ENCODE measurements around the gene ADAMTS13.
"Not testable (repeated sequence)": the region's sequence is repeated elsewhere in the genome, so short reads cannot be mapped to it uniquely, and the experiment has no call there.

Gene ADAMTS13

GRCh38 chr9:133421615-133422542, at the start of gene ADAMTS13:
ADAMTS13 (plus strand) TSS chr9:133422367; CDS start chr9:133422444, 77 bp downstream.
- in situ Hi-C loops (cut with MboI; ENCODE audit: low sequenced_read_pairs) = no loop called here

GRCh38 chr9:133374612-133375115, 47.5 kb upstream of the ADAMTS13 start:
- in situ Hi-C loops (cut with MboI; ENCODE audit: low sequenced_read_pairs) = no loop called here

- in situ Hi-C loops (cut with MboI; ENCODE audit: low sequenced_read_pairs) = no loop called here
Observed at GRCh38 chr9:133375116-133375723, 46.9 kb upstream of the ADAMTS13 start.

GRCh38 chr9:133375724-133376654, 46.2 kb upstream of the ADAMTS13 start, which contains the start of the genes STKLD1 and SURF4:
STKLD1 (plus strand) TSS chr9:133376366; CDS start chr9:133376474, 108 bp downstream.
SURF4 (minus strand) TSS chr9:133376060; CDS start chr9:133375969, 91 bp downstream.
- in situ Hi-C loops (cut with MboI; ENCODE audit: low sequenced_read_pairs) = no loop called here

GRCh38 chr9:133377280-133377679, 44.9 kb upstream of the ADAMTS13 start:
- in situ Hi-C loops (cut with MboI; ENCODE audit: low sequenced_read_pairs) = not testable (repeated sequence)

GRCh38 chr9:133377721-133378216, 44.4 kb upstream of the ADAMTS13 start:
- in situ Hi-C loops (cut with MboI; ENCODE audit: low sequenced_read_pairs) = no loop called here

GRCh38 chr9:133378408-133378962, 43.7 kb upstream of the ADAMTS13 start:
- in situ Hi-C loops (cut with MboI; ENCODE audit: low sequenced_read_pairs) = no loop called here

GRCh38 chr9:133379153-133380086, 42.7 kb upstream of the ADAMTS13 start:
- in situ Hi-C loops (cut with MboI; ENCODE audit: low sequenced_read_pairs) = no loop called here

- in situ Hi-C loops (cut with MboI; ENCODE audit: low sequenced_read_pairs) = no loop called here
Observed at GRCh38 chr9:133380734-133381133, 41.4 kb upstream of the ADAMTS13 start.

GRCh38 chr9:133382507-133383141, 39.5 kb upstream of the ADAMTS13 start:
- in situ Hi-C loops (cut with MboI; ENCODE audit: low sequenced_read_pairs) = no loop called here

- in situ Hi-C loops (cut with MboI; ENCODE audit: low sequenced_read_pairs) = no loop called here
Observed at GRCh38 chr9:133383438-133383837, 38.7 kb upstream of the ADAMTS13 start.

- in situ Hi-C loops (cut with MboI; ENCODE audit: low sequenced_read_pairs) = no loop called here
Observed at GRCh38 chr9:133384736-133385321, 37.3 kb upstream of the ADAMTS13 start.

GRCh38 chr9:133385452-133385851, 36.7 kb upstream of the ADAMTS13 start:
- in situ Hi-C loops (cut with MboI; ENCODE audit: low sequenced_read_pairs) = no loop called here

- in situ Hi-C loops (cut with MboI; ENCODE audit: low sequenced_read_pairs) = no loop called here
Observed at GRCh38 chr9:133386338-133386737, 35.8 kb upstream of the ADAMTS13 start.

- in situ Hi-C loops (cut with MboI; ENCODE audit: low sequenced_read_pairs) = no loop called here
Observed at GRCh38 chr9:133387680-133388079, 34.5 kb upstream of the ADAMTS13 start.

- in situ Hi-C loops (cut with MboI; ENCODE audit: low sequenced_read_pairs) = no loop called here
Observed at GRCh38 chr9:133389025-133389557, 33.1 kb upstream of the ADAMTS13 start.

GRCh38 chr9:133389562-133389961, 32.6 kb upstream of the ADAMTS13 start:
- in situ Hi-C loops (cut with MboI; ENCODE audit: low sequenced_read_pairs) = no loop called here

- in situ Hi-C loops (cut with MboI; ENCODE audit: low sequenced_read_pairs) = no loop called here
Observed at GRCh38 chr9:133390713-133391112, 31.5 kb upstream of the ADAMTS13 start.

Data from HL-60/S4 (cell line).